Measurements from ENCODE around the gene CYTH2. TPM values are rescaled to one million over a fixed set of nuclear protein-coding genes. Genes with fewer than 3 reads are reported as not detected.

The CYTH2 gene
- total RNA-seq, 1 experiment from 2014 or later, result 72.6 TPM

- ATAC-seq (no peak), DNase-seq (ENCODE audit: low spot score) (no peak)
- H3K36me3 Mint-ChIP-seq, result peaks cover 25% of the 10 kb centered on the region
- ChIA-PET CTCF (interaction anchor here (0.7 to 4.3 kb wide), 12 partner anchors 22 to 126 kb away, joined by 3 to 41 read pairs (median 4); partner anchors contain the start of genes GRIN2D and KDELR1), POLR2A (interaction anchor here (0.6 to 1.2 kb wide), 3 partner anchors 11 to 53 kb away, joined by 3 read pairs; partner anchors contain the start of gene KDELR1)
- H3K4me1 Mint-ChIP-seq, result peaks cover 18% of the 10 kb centered on the region
- peaks cover 19% of the 10 kb centered on the region for H3K27me3 Mint-ChIP-seq (ENCODE audit: low read depth)
- TF ChIP-seq NR1H2 (CRISPR knock-in tag; IDR thresholded peaks at IDR 0.05) (no peak), HMGXB4 (CRISPR knock-in tag; IDR thresholded peaks at IDR 0.05) (no peak), E2F4 (CRISPR knock-in tag; IDR thresholded peaks at IDR 0.05; ENCODE audit: borderline replicate concordance, low read depth) (no peak), ZNF423 (CRISPR knock-in tag; IDR thresholded peaks at IDR 0.05) (no peak), FOXP1 (CRISPR knock-in tag; IDR thresholded peaks at IDR 0.05; ENCODE audit: borderline replicate concordance) (no peak), NR2C2 (CRISPR knock-in tag; IDR thresholded peaks at IDR 0.05) (no peak), HMGA2 (CRISPR knock-in tag; IDR thresholded peaks at IDR 0.05) (no peak), ZNF671 (CRISPR knock-in tag; IDR thresholded peaks at IDR 0.05) (no peak), SOX15 (CRISPR knock-in tag; IDR thresholded peaks at IDR 0.05) (no peak), NFYB (CRISPR knock-in tag; conservative IDR thresholded peaks at IDR 0.05; ENCODE audit: low read depth) (no peak), ZSCAN18 (CRISPR knock-in tag; IDR thresholded peaks at IDR 0.05) (no peak), JAZF1 (CRISPR knock-in tag; IDR thresholded peaks at IDR 0.05) (no peak), CREM (CRISPR knock-in tag; IDR thresholded peaks at IDR 0.05) (no peak), ZBTB21 (CRISPR knock-in tag; IDR thresholded peaks at IDR 0.05; ENCODE audit: borderline replicate concordance) (no peak), ELF4 (CRISPR knock-in tag; IDR thresholded peaks at IDR 0.05; ENCODE audit: low read depth) (no peak), KAT7 (CRISPR knock-in tag; IDR thresholded peaks at IDR 0.05; ENCODE audit: borderline replicate concordance) (no peak), TP53 (CRISPR knock-in tag; IDR thresholded peaks at IDR 0.05) (no peak), TCF7 (CRISPR knock-in tag; IDR thresholded peaks at IDR 0.05; ENCODE audit: low read depth) (no peak), PRRX2 (CRISPR knock-in tag; IDR thresholded peaks at IDR 0.05) (no peak), SMAD4 (CRISPR knock-in tag; IDR thresholded peaks at IDR 0.05) (no peak)
- H3K27ac Mint-ChIP-seq, result peak overlapping the region; percentile 99
- H3K9me3 Mint-ChIP-seq, result no peaks in the 10 kb centered on the region
- H3K4me3 Mint-ChIP-seq, result peak overlapping the region; percentile 93
Measured at GRCh38 chr19:48444129-48444935, 24.8 kb upstream of the CYTH2 start.

- TF ChIP-seq OVOL2 (CRISPR knock-in tag; IDR thresholded peaks at IDR 0.05; ENCODE audit: borderline replicate concordance) (no peak), ZSCAN18 (CRISPR knock-in tag; IDR thresholded peaks at IDR 0.05) (no peak), ZNF423 (CRISPR knock-in tag; IDR thresholded peaks at IDR 0.05) (no peak), HMGXB4 (CRISPR knock-in tag; IDR thresholded peaks at IDR 0.05) (no peak), RORB (CRISPR knock-in tag; IDR thresholded peaks at IDR 0.05) (no peak), SP1 (CRISPR knock-in tag; conservative IDR thresholded peaks at IDR 0.05) (no peak), MYBL2 (CRISPR knock-in tag; IDR thresholded peaks at IDR 0.05) (no peak), FOXP1 (CRISPR knock-in tag; IDR thresholded peaks at IDR 0.05; ENCODE audit: borderline replicate concordance) (no peak), ZBTB43 (CRISPR knock-in tag; IDR thresholded peaks at IDR 0.05) (no peak), TEAD4 (CRISPR knock-in tag; IDR thresholded peaks at IDR 0.05) (no peak), TP53 (CRISPR knock-in tag; IDR thresholded peaks at IDR 0.05) (no peak), ELF4 (CRISPR knock-in tag; IDR thresholded peaks at IDR 0.05; ENCODE audit: low read depth) (no peak)
- no peak for ATAC-seq
- DNase-seq (ENCODE audit: low spot score), result no peak
Measured at GRCh38 chr19:48444936-48445200, 24.3 kb upstream of the CYTH2 start.

More at GRCh38 chr19:48444936-48445200, 24.3 kb upstream of the CYTH2 start:
- H3K9me3 Mint-ChIP-seq, result no peaks in the 10 kb centered on the region
- H3K27ac Mint-ChIP-seq, result peak overlapping the region; percentile 99
- peaks cover 18% of the 10 kb centered on the region for H3K4me1 Mint-ChIP-seq
- H3K27me3 Mint-ChIP-seq (ENCODE audit: low read depth), result peaks cover 19% of the 10 kb centered on the region
- H3K4me3 Mint-ChIP-seq, result peak overlapping the region; percentile 93
- peaks cover 29% of the 10 kb centered on the region for H3K36me3 Mint-ChIP-seq
- ChIA-PET POLR2A (interaction anchor here (0.6 to 1.0 kb wide), 2 partner anchors 44 to 54 kb away, joined by 3 read pairs; partner anchors contain the start of gene KDELR1), CTCF (interaction anchor here (0.7 to 4.3 kb wide), 21 partner anchors 11 to 139 kb away, joined by 3 to 41 read pairs (median 5); partner anchors contain the start of genes GRIN2D, KDELR1, SYNGR4 and TMEM143)

Data from WTC11 (cell line).